Choroid plexus epithelial cell (primary cell): ENCODE data around the gene TMEM106A.

Experiments used
- DNase-seq: peaks from one replicate; pipeline ENCODE4 v3.0.0-alpha.2; 2010; ENCODE audit warnings: low read depth
- H3K4me3 ChIP-seq: 2 replicates; pipeline ENCODE4 v1.5.1; 2011; ENCODE audit warnings: low read depth, mild to moderate bottlenecking, control low read depth, low read length, moderate library complexity
- CTCF ChIP-seq: conservative IDR thresholded peaks from 2 replicates; pipeline ENCODE4 v1.5.1; 2011; ENCODE audit warnings: low read depth, mild to moderate bottlenecking, control low read depth, inconsistent platforms, low read length, moderate library complexity

TMEM106A gene

GRCh38 chr17:43216762-43217613, 5.3 kb downstream of the TMEM106A start:
- TF ChIP-seq CTCF, result no peak
- no peak for DNase-seq
- no peak overlapping the region for H3K4me3 ChIP-seq

GRCh38 chr17:43217614-43218087, 6.0 kb downstream of the TMEM106A start:
- TF ChIP-seq CTCF, result no peak
- no peak for DNase-seq

GRCh38 chr17:43219001-43219400, 7.3 kb downstream of the TMEM106A start:
- DNase-seq, result no peak
- TF ChIP-seq CTCF, result no peak
- H3K4me3 ChIP-seq, result no peak overlapping the region

More at GRCh38 chr17:43217614-43218087, 6.0 kb downstream of the TMEM106A start:
- no peak overlapping the region for H3K4me3 ChIP-seq

- TF ChIP-seq CTCF, result no peak
- H3K4me3 ChIP-seq, result no peak overlapping the region
- DNase-seq, result no peak
Measured at GRCh38 chr17:43219746-43220380, 8.2 kb downstream of the TMEM106A start.

GRCh38 chr17:43220511-43221125, 8.9 kb downstream of the TMEM106A start:
- no peak for DNase-seq
- no peak overlapping the region for H3K4me3 ChIP-seq
- no peak for TF ChIP-seq CTCF

DNA sequence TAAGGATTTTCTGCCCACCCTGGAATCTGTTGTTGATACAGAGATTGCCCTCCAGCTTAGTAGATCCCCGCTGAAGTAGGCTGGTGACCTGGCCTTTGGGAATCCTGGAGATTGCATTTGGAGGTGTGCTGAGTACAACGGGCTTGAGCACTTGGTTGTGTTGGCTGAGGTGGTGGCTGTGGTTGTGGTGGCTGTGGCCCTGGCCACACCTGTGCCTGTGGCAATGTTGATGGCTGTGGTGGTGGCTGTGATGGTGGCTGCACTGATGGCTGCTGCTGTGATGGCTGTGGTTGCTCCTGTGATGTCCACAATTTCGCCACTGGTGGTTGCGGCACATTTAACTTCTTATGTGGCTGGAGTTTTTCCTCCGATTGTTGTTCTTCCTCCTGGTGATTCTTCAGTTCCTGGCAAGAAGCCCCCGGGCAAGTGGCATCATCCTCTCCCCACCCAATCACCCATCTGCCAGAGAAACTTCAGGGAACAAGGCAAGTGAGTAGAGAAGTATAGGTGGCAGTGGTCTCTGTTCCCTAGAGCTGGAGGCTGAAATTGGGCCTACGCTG, 12.6 kb downstream of the TMEM106A start:
- TF ChIP-seq CTCF, result no peak
- no peak for DNase-seq
- H3K4me3 ChIP-seq, result no peak overlapping the region
